BJ (cell line): ENCODE measurements around the gene TOMM6. TPM values are rescaled to one million over a fixed set of nuclear protein-coding genes. Genes with fewer than 3 reads are reported as not detected.

ENCODE experiments used
- CTCF ChIA-PET: fragments of 350-600 bp; formaldehyde crosslinking; extraction: SDS; loops from one replicate; lab custom pipeline; 2021; ENCODE audit warnings: antibody characterized with exemption, inconsistent platforms; lab: Yijun Ruan, JAX
- POLR2A ChIA-PET: fragments of 300-600 bp; sonication (Branson Sonifier 250); formaldehyde crosslinking; extraction: SDS; loops from one replicate; lab custom pipeline; 2021; ENCODE audit warnings: antibody characterized with exemption; lab: Charles Lee
- DNase-seq: peaks from one replicate; pipeline ENCODE4 v3.0.0-alpha.2; 2011; ENCODE audit warnings: low read depth
- H3K27me3 ChIP-seq: 2 replicates; pipeline ENCODE4 v1.6.0; 2011; ENCODE audit warnings: low read length; ENCODE audit not compliant: control insufficient read depth, insufficient read depth
- H3K36me3 ChIP-seq: 2 replicates; pipeline ENCODE4 v1.5.1; 2011; ENCODE audit warnings: low read length; ENCODE audit not compliant: control insufficient read depth, insufficient read depth
- H3K4me3 ChIP-seq: 2 replicates; pipeline ENCODE4 v1.5.1; 2011; ENCODE audit warnings: low read depth, mild to moderate bottlenecking, control low read depth, low read length
- CTCF ChIP-seq: IDR thresholded peaks from 2 replicates; pipeline ENCODE4 v1.5.1; 2011; ENCODE audit warnings: low read depth, mild to moderate bottlenecking, control low read depth, inconsistent platforms, low read length, moderate library complexity; ENCODE audit not compliant: insufficient read depth
- polyA minus RNA-seq: library from RNA; depleted of rRNA, polyadenylated mRNA; stranded (reverse); fragments of >200 nt; gene quantifications from 2 replicates; pipeline ENCODE4 v1.2.3, GENCODE V29; 2011; rRNA and poly(A)+ RNA removed
- polyA plus RNA-seq: library from polyadenylated mRNA; depleted of rRNA; stranded (reverse); fragments of >200 nt; gene quantifications from 2 replicates; pipeline ENCODE4 v1.2.3, GENCODE V29; 2011; rRNA removed

The TOMM6 gene
- polyA plus RNA-seq (157 and 199 TPM in 2 replicates), polyA minus RNA-seq (22.8 and 36.0 TPM in 2 replicates)

- Histone ChIP-seq H3K36me3 (no peaks in the 10 kb centered on the region; the same call in 1 of the 2 replicates), H3K4me3 (peak within 1 kb of the TSS; percentile 95), H3K27me3 (no peaks in the 10 kb centered on the region)
- TF ChIP-seq CTCF = peak; percentile 88
- ChIA-PET POLR2A (interaction anchor here (0.5 to 0.6 kb wide), 2 partner anchors 134 to 135 kb away, joined by 5 read pairs; partner anchors contain the start of genes BYSL and MED20), CTCF (interaction anchor here (0.5 to 5.2 kb wide), 44 partner anchors 8 to 419 kb away, joined by 3 to 106 read pairs (median 4); partner anchors contain the start of genes BYSL, CCND3, MED20 and TAF8)
- DNase-seq = peak; percentile 65
Measured at GRCh38 chr6:41787219-41787917, at the start of gene TOMM6. TOMM6 (plus strand) TSS chr6:41787694; CDS start chr6:41787698, 4 bp downstream.

GRCh38 chr6:41739041-41739440 is 48.5 kb upstream of the TOMM6 start:
- H3K36me3 ChIP-seq = no peaks in the 10 kb centered on the region
- H3K4me3 ChIP-seq = no peak overlapping the region
- DNase-seq = no peak
- ChIA-PET CTCF (interaction anchor here (1.1 kb wide), 2 partner anchors 12 to 48 kb away, joined by 3 read pairs; no protein-coding TSS in a partner anchor), POLR2A (no interaction called here)
- TF ChIP-seq CTCF = no peak
- no peaks in the 10 kb centered on the region; the same call in 1 of the 2 replicates for H3K27me3 ChIP-seq

- no peak for DNase-seq
- H3K27me3 ChIP-seq = peaks cover 1% of the 10 kb centered on the region; the same call in 1 of the 2 replicates
- CTCF ChIA-PET = interaction anchor here (1.1 kb wide), 1 partner anchor 13 kb away, joined by 3 read pairs; no protein-coding TSS in a partner anchor
- POLR2A ChIA-PET = no interaction called here
- no peaks in the 10 kb centered on the region for H3K36me3 ChIP-seq
- no peak overlapping the region for H3K4me3 ChIP-seq
- TF ChIP-seq CTCF = no peak
Measured at GRCh38 chr6:41740366-41741162, 46.9 kb upstream of the TOMM6 start.

GRCh38 chr6:41741625-41742490 is 45.6 kb upstream of the TOMM6 start:
- Histone ChIP-seq H3K36me3 (no peaks in the 10 kb centered on the region), H3K27me3 (0 out of 2 replicates have a peak, but pooled peaks cover 1% of the 10 kb centered on the region), H3K4me3 (no peak overlapping the region)
- POLR2A ChIA-PET = no interaction called here
- no peak for TF ChIP-seq CTCF
- no peak for DNase-seq
- CTCF ChIA-PET = interaction anchor here (1.1 kb wide), 2 partner anchors 12 to 34 kb away, joined by 3 to 5 read pairs; no protein-coding TSS in a partner anchor
